GM21367 (cell line): ENCODE data around the gene SLC30A5.
A peak's percentile ranks its signal among the peaks of the same experiment; 100 is the strongest.

Source experiments
- ATAC-seq: cut with Tn5 transposase; IDR thresholded peaks from one replicate; pipeline ENCODE4 v1.9.1; 2021; ENCODE audit not compliant: unreplicated experiment

The SLC30A5 gene

GRCh38 chr5:69166686-69167492 lies 73.1 kb downstream of the SLC30A5 start, which contains the start of gene CCNB1:
TSS of gene CCNB1 (plus strand) at chr5:69167150. CDS start at chr5:69167263, 113 bp downstream.
- peak; percentile 97 for ATAC-seq

DNA sequence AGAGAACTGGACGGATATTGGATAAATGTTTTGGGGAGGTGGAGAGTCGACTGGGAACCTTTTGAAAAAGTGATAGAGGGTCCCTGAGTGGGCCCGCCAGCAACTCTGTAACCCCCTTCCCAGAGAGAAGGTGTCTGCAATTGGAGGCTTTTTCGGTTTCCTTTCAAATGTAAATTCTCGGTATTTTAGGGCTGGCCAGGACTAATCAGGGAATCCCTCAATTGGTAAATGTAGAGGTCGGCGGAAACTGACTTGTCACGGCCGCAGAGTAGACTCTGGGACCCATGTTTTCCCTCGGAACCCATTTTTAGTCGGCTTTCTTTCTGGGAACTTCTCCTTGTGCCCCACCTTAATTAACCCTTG lies 73.7 kb downstream of the SLC30A5 start:
- ATAC-seq: no peak

DNA sequence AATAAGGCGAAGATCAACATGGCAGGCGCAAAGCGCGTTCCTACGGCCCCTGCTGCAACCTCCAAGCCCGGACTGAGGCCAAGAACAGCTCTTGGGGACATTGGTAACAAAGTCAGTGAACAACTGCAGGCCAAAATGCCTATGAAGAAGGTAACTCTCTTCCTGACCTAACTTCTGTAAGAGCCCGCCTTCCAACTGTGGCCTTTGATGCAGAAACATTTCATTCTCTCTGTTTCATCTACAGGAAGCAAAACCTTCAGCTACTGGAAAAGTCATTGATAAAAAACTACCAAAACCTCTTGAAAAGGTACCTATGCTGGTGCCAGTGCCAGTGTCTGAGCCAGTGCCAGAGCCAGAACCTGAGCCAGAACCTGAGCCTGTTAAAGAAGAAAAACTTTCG lies 74.1 kb downstream of the SLC30A5 start:
- ATAC-seq: no peak

DNA sequence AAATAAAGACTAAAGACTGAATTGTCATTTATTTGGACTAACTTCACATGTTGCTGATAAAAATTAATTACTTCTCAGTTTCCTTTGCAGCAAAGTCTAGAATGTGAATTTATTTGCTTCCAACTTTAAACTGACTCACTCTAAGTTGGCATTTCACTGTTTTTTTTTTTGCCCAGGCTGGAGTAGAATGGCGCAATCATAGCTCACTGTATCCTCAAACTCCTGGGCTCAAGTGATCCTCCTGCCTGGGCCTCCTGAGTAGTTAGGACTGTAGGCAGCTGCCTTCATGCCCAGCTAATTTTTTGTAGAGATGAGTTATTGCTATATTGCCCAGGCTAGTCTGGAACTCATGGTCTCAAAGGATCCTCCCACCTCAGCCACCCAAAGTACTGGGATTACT lies 76.7 kb downstream of the SLC30A5 start:
- ATAC-seq: no peak

- no peak for ATAC-seq
Observed at GRCh38 chr5:69170969-69171368, 77.2 kb downstream of the SLC30A5 start.
